ENCODE results near the gene GCN1. TPM values are rescaled to one million over a fixed set of nuclear protein-coding genes. Genes with fewer than 3 reads are reported as not detected.

Gene GCN1
- total RNA-seq, 1 donor from 2014 or later: 155 TPM

DNA sequence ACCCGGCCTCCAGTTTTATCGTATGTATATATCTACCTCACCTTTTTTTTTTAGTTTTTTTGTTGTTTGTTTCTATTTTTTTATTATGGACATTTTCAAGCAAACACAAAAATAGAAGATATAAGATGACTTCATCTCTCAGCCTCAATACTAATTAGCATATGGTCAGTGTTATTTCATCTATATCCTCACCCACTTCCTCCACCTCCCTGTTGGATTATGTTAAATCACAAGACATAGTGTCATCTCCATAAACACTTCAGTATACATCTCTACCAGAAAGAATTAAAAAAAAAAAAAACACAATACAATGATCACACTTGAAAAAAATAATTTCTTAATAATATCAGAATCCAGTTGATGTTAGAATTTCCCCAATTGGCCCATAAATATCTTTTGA, 112.9 kb downstream of the GCN1 start:
- Mint-ChIP-seq H3K27ac (no peak overlapping the region), H3K27me3 (no peaks in the 10 kb centered on the region), H3K36me3 (ENCODE audit: low read depth) (peaks cover 4% of the 10 kb centered on the region), H3K4me1 (peaks cover under 1% of the 10 kb centered on the region), H3K4me3 (no peak overlapping the region), H3K9me3 (no peaks in the 10 kb centered on the region)
- DNase-seq (no peak), ATAC-seq (ENCODE audit: low read depth) (no peak)
- CTCF ChIA-PET: no interaction called here
- POLR2A ChIA-PET: interaction anchor here (0.6 kb wide), 1 partner anchor 190 kb away, joined by 5 read pairs; no protein-coding TSS in a partner anchor
- intact Hi-C loops (cut with micrococcal nuclease): no loop called here
- TF ChIP-seq, protein P1, sequence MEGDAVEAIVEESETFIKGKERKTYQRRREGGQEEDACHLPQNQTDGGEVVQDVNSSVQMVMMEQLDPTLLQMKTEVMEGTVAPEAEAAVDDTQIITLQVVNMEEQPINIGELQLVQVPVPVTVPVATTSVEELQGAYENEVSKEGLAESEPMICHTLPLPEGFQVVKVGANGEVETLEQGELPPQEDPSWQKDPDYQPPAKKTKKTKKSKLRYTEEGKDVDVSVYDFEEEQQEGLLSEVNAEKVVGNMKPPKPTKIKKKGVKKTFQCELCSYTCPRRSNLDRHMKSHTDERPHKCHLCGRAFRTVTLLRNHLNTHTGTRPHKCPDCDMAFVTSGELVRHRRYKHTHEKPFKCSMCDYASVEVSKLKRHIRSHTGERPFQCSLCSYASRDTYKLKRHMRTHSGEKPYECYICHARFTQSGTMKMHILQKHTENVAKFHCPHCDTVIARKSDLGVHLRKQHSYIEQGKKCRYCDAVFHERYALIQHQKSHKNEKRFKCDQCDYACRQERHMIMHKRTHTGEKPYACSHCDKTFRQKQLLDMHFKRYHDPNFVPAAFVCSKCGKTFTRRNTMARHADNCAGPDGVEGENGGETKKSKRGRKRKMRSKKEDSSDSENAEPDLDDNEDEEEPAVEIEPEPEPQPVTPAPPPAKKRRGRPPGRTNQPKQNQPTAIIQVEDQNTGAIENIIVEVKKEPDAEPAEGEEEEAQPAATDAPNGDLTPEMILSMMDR (IDR thresholded peaks at IDR 0.05): no peak

DNA sequence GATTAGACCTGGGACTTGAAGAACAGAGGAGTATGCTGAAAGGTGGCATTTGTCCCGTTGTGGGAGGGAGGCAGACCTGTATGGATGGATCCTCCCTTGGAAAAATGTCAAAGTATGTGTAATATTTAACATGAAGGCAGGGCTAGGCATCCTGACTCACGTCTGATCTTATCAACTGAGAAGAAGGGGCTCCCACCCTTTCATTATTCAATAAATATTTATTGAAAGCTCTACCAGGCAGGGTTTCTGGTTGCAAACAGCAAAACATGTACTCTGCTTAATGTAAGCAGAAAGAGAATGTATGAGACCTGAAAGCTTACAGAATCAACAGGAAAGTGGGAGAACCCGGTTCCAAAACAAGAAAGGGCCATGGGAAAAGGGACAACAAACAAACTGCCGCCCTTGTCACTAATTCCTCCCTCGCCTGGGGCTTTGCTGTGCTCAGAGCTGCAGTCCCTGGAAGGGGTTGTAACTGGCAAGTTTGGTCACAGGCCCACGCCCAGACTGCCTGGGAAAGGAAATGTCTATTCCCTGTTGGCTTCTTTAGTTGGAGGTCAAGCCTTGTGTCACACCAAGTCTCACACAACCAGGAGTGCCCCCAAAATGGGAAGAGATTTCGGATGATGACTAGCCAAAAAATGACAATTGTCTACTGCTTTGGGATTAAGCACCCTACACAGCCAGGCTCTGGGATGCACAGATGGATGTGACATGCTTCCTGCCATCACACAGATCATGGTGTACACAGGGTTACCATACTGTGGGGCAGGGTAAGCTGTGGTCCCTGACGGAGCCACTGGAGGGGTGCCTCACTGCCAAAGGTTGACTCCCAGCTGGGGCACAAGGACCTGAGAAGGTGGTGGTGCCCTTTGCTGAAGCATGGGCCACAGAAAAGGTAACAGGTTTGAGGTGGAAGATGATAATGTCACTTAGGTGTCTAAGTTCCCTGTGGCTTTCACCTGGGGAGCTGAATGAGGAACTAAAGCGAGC, 114.8 kb downstream of the GCN1 start:
- ATAC-seq (ENCODE audit: low read depth) (no peak), DNase-seq (no peak)
- Mint-ChIP-seq H3K36me3 (ENCODE audit: low read depth) (peaks cover 2% of the 10 kb centered on the region), H3K4me1 (peaks cover 7% of the 10 kb centered on the region), H3K27ac (no peak overlapping the region), H3K4me3 (no peak overlapping the region), H3K27me3 (no peaks in the 10 kb centered on the region), H3K9me3 (no peaks in the 10 kb centered on the region)
- intact Hi-C loops (cut with micrococcal nuclease): no loop called here
- CTCF ChIA-PET: no interaction called here
- TF ChIP-seq, protein P1 (IDR thresholded peaks at IDR 0.05): no peak
- POLR2A ChIA-PET: no interaction called here

DNA sequence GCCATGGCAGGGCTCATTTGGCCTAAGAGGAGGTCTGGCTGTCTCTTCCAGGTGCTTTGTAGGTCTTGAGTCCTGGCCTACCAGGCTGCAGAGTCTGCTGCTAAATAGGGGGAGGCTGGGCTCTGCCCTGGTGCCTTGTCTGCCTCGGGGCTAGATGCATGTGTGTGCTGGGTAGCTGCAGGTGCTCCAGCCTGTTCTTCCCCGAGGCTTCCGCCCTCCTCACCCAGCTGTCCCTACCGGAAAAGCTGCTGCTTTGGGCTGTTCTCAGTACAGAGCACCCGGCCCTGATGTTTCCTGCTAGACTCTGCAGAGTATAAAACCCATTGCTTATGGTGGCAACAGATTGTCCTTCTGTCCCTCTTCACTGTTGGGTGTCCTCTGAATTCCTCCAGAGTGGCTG, 115.6 kb downstream of the GCN1 start:
- peaks cover 8% of the 10 kb centered on the region for H3K4me1 Mint-ChIP-seq
- ChIA-PET CTCF (interaction anchor here (0.8 to 0.9 kb wide), 2 partner anchors 8 to 166 kb away, joined by 3 read pairs; no protein-coding TSS in a partner anchor), POLR2A (interaction anchor here (1.6 kb wide), 1 partner anchor 11 kb away, joined by 3 read pairs; no protein-coding TSS in a partner anchor)
- H3K4me3 Mint-ChIP-seq: no peak overlapping the region
- TF ChIP-seq, protein P1 (IDR thresholded peaks at IDR 0.05): no peak
- H3K27me3 Mint-ChIP-seq: no peaks in the 10 kb centered on the region
- H3K36me3 Mint-ChIP-seq (ENCODE audit: low read depth): peaks cover 2% of the 10 kb centered on the region
- H3K27ac Mint-ChIP-seq: no peak overlapping the region
- no peak for DNase-seq
- intact Hi-C loops (cut with micrococcal nuclease): no loop called here
- no peak for ATAC-seq (ENCODE audit: low read depth)
- no peaks in the 10 kb centered on the region for H3K9me3 Mint-ChIP-seq

DNA sequence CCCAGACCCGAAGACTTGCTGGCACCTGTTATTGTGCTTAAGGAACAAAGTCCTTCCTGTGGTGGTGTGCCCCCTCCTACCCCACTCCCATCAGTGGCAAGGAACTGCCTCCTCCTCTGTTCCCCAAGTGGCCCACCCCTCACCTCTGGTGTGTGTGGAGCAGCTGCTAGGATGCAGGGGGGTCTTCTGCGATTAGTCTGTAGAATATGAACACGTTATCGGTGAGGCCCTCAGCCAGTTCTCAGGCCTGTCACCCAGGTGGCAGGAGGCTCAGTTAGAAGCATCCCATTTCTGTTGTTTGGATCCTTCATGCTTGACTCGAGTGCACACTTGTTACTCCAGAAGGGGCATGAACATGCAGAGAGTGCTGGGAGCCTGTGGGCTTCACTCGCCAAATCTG, 117.3 kb downstream of the GCN1 start:
- TF ChIP-seq, protein P1 (IDR thresholded peaks at IDR 0.05): no peak
- H3K9me3 Mint-ChIP-seq: no peaks in the 10 kb centered on the region
- intact Hi-C loops (cut with micrococcal nuclease): no loop called here
- ChIA-PET POLR2A (interaction anchor here (1.6 kb wide), 1 partner anchor 13 kb away, joined by 3 read pairs; no protein-coding TSS in a partner anchor), CTCF (no interaction called here)
- H3K27me3 Mint-ChIP-seq: no peaks in the 10 kb centered on the region
- H3K36me3 Mint-ChIP-seq (ENCODE audit: low read depth): peaks cover 11% of the 10 kb centered on the region
- H3K4me3 Mint-ChIP-seq: no peak overlapping the region
- H3K27ac Mint-ChIP-seq: no peak overlapping the region
- DNase-seq (no peak), ATAC-seq (ENCODE audit: low read depth) (no peak)
- H3K4me1 Mint-ChIP-seq: peaks cover 8% of the 10 kb centered on the region

Other genes starting within 250 kb of the GCN1 start
- 15.1 and 16.8 TPM in 2 replicates for gene BICDL1, start 205.5 kb downstream of the GCN1 start, total RNA-seq
- gene RAB35, start 78.0 kb downstream of the GCN1 start, total RNA-seq: 43.8 and 45.6 TPM in 2 replicates
- gene RPLP0, start 6.4 kb upstream of the GCN1 start, total RNA-seq: 3,622 and 3,871 TPM in 2 replicates
- 1.7 and 2.9 TPM in 2 replicates for gene PXN, start 71.0 kb upstream of the GCN1 start, total RNA-seq
- gene RNU4-2, start 97.2 kb upstream of the GCN1 start, total RNA-seq: 12,977 and 14,722 TPM in 2 replicates
- 3,997 and 4,399 TPM in 2 replicates for gene RNU4-1, start 98.5 kb upstream of the GCN1 start, total RNA-seq
- 1.6 and 1.7 TPM in 2 replicates for gene SIRT4, start 107.6 kb upstream of the GCN1 start, total RNA-seq
- gene PLA2G1B, start 133.1 kb upstream of the GCN1 start, total RNA-seq: not detected in 2 replicates
- gene MSI1, start 174.4 kb upstream of the GCN1 start, total RNA-seq: not detected in 2 replicates
- gene COX6A1, start 243.4 kb upstream of the GCN1 start, total RNA-seq: 255 and 292 TPM in 2 replicates